ENCODE results near the gene CRHR1.
"Not testable (repeated sequence)": the region's sequence is repeated elsewhere in the genome, so short reads cannot be mapped to it uniquely, and the experiment has no call there.

CRHR1 gene

DNA sequence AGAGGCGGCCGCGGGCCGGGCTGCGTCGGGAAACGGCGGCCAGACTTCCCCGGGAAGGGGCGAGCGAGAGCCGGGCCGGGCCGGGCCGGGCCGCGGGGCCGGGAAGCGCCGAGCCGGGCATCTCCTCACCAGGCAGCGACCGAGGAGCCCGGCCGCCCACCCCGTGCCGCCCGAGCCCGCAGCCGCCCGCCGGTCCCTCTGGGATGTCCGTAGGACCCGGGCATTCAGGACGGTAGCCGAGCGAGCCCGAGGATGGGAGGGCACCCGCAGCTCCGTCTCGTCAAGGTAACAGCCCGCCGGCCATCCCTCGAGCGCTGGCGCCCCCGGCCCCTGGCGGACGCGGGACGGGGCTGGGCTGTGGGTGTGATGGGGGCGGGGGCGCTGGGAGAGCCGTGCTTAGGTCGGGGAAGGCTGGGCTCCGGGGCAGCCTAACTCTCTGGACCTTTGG is at the start of gene CRHR1:
Gene CRHR1 (plus strand): TSS at position 28 of the 448 bp plus-strand sequence. CDS start 225 bp downstream, at position 253.
- H3K27me3 ChIP-seq (ENCODE audit: control insufficient read depth in 1 of 2, insufficient read depth in 2 of 2, low read length in 2 of 2), result peaks cover 0 to 38% of the 10 kb centered on the region in 2 donors
- H3K27ac ChIP-seq (ENCODE audit: low read depth, low read length), result no peak within 1 kb of the TSS
- H3K9me3 ChIP-seq (ENCODE audit: low read length), result no peaks in the 10 kb centered on the region
- peak within 1 kb of the TSS; percentile 45 to 57 for H3K4me3 ChIP-seq (ENCODE audit: low read depth in 1 of 2, low read length in 2 of 2)
- no peaks in the 10 kb centered on the region for H3K36me3 ChIP-seq (ENCODE audit: insufficient read depth, low read length)
- H3K9ac ChIP-seq (ENCODE audit: low read length), result no peak within 1 kb of the TSS
- no peaks in the 10 kb centered on the region for H3K4me1 ChIP-seq (ENCODE audit: insufficient read depth, low read length)

DNA sequence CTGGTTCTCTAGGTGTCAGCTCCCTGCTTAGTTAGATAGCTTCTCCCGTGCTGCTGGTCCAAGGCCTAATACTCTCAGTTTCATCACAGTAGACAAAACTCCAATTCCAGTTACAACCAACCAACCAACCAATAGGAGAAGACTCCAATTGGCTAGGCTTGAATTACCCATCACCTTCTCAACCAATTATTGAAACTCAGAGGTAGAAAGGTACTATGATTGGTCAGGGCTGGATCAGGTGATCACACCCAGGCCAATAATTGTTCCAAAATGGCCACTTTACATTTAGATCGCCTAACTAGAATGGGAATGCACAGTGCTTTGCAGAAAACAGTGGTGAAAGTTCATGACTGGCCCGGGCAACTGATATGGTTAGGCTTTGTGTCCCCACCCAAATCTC is 49.5 kb upstream of the CRHR1 start:
- Histone ChIP-seq H3K9me3 (ENCODE audit: low read length) (no peaks in the 10 kb centered on the region), H3K27ac (ENCODE audit: low read depth, low read length) (no peak overlapping the region), H3K36me3 (ENCODE audit: insufficient read depth, low read length) (no peaks in the 10 kb centered on the region), H3K9ac (ENCODE audit: low read length) (no peak overlapping the region), H3K4me3 (ENCODE audit: low read depth in 1 of 2, low read length in 2 of 2) (no peak overlapping the region), H3K27me3 (ENCODE audit: control insufficient read depth in 1 of 2, insufficient read depth in 2 of 2, low read length in 2 of 2) (no peaks in the 10 kb centered on the region), H3K4me1 (ENCODE audit: insufficient read depth, low read length) (no peaks in the 10 kb centered on the region)

DNA sequence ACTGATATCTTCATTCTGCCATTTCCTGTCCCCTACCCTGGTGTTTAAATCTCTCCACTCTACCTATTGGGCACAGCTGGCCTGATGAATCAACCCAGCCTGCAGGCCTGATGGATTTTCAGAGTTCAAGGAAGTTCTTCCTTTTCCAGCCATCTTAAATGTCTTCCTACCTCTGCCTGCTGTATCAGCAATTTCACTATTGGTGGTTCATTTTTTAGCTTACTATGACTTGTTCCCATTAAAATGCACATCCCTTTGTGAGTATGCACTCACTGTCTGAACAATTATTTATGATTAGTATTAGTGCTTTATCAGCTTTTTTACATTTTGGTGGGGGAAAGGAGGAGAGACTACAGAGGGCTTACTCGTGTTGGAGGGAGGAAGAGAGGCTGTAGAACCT is 48.6 kb upstream of the CRHR1 start:
- Histone ChIP-seq H3K4me3 (ENCODE audit: low read depth in 1 of 2, low read length in 2 of 2) (no peak overlapping the region), H3K36me3 (ENCODE audit: insufficient read depth, low read length) (no peaks in the 10 kb centered on the region), H3K27ac (ENCODE audit: low read depth, low read length) (no peak overlapping the region)

DNA sequence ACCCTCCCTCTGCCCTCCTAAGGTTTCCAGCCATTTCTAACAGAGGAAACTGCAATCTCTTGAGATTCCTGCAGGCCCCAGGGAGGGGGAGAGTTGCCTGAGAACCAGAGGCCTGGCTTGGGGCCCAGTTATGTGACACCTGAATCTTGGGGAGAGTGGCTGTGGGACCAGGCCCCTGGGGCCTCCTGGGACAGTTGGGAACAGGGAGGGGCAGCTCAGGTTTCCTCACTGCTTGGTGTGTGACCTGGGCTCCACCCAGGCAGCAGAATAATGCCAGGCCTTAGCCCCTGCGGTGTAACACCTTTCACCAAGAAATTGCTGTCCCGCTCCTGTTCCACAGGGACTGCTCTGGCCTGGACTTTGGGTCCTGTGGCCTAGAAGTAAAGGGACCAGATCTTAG is 44.3 kb upstream of the CRHR1 start:
- H3K9ac ChIP-seq (ENCODE audit: low read length), result no peak overlapping the region
- H3K27ac ChIP-seq (ENCODE audit: low read depth, low read length), result no peak overlapping the region
- no peaks in the 10 kb centered on the region for H3K36me3 ChIP-seq (ENCODE audit: insufficient read depth, low read length)
- H3K4me3 ChIP-seq (ENCODE audit: low read depth in 1 of 2, low read length in 2 of 2), result no peak overlapping the region
- H3K4me1 ChIP-seq (ENCODE audit: insufficient read depth, low read length), result no peaks in the 10 kb centered on the region
- H3K27me3 ChIP-seq (ENCODE audit: control insufficient read depth in 1 of 2, insufficient read depth in 2 of 2, low read length in 2 of 2), result peaks cover 0 to 8% of the 10 kb centered on the region in 2 donors
- H3K9me3 ChIP-seq (ENCODE audit: low read length), result no peaks in the 10 kb centered on the region

More for the DNA sequence above, 48.6 kb upstream of the CRHR1 start:
- H3K27me3 ChIP-seq (ENCODE audit: control insufficient read depth in 1 of 2, insufficient read depth in 2 of 2, low read length in 2 of 2), result no peaks in the 10 kb centered on the region
- no peak overlapping the region for H3K9ac ChIP-seq (ENCODE audit: low read length)
- no peaks in the 10 kb centered on the region for H3K4me1 ChIP-seq (ENCODE audit: insufficient read depth, low read length)
- no peaks in the 10 kb centered on the region for H3K9me3 ChIP-seq (ENCODE audit: low read length)

DNA sequence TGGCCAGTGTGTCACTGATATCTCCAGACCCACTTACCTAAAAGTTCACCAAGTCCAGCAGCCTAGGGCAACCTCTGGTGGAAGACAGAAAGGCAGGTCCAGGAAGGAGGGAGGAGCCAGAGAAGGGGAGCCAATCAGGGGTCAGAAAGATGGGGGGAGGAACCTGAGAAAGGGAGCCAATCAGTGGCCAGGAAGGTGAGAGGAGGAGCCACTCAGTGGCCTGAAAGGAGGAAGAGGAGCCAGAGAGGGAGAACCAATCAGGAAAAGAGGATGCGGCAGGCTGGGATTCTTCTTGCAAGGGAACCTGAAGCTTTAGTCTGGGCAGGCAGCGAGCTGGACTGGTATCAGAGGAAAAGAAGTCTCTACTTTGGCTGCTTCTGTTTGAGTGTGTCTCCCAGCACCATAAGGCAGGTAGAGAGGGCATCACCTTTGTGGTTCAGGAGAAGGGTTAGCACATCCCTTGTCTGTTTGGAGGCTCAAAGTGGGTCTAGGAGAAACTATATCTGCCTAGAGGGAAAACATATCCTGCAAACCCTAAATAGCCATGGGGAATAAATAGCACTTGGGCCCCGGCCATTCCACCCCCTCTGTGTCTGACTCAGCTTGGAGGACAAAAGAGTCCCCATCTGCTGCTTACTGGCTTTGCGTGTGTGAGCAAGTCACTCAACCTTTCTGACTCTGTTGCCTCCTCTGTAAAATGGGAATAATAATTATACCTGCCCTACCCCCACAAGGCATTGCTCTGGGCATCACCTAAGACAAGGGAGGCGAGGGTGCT is 43.4 kb upstream of the CRHR1 start:
- H3K9ac ChIP-seq (ENCODE audit: low read length), result no peak overlapping the region
- peaks cover 0 to 12% of the 10 kb centered on the region in 2 donors for H3K27me3 ChIP-seq (ENCODE audit: control insufficient read depth in 1 of 2, insufficient read depth in 2 of 2, low read length in 2 of 2)
- H3K4me1 ChIP-seq (ENCODE audit: insufficient read depth, low read length), result no peaks in the 10 kb centered on the region
- no peak overlapping the region for H3K4me3 ChIP-seq (ENCODE audit: low read depth in 1 of 2, low read length in 2 of 2)
- no peaks in the 10 kb centered on the region for H3K36me3 ChIP-seq (ENCODE audit: insufficient read depth, low read length)
- no peaks in the 10 kb centered on the region for H3K9me3 ChIP-seq (ENCODE audit: low read length)
- H3K27ac ChIP-seq (ENCODE audit: low read depth, low read length), result no peak overlapping the region

DNA sequence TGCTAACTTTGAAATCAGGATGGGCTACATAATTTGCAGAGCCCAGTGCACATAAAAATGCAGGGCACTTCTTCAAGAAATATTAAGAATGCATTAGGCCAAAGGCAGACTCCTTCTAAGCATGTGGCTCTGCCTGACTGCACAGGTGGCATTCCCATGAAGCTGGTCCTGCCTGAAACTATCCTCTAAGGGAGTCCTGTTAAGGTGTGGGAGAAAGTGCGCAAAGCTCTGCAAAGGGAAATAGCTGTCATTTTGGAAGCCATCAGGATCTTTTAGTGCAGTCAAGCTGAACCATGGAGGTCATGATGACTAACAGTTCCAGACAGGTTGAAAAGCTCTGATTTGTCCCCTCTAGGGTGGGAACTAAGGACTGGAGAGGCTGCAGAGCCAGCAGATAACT is 41.9 kb upstream of the CRHR1 start:
- Histone ChIP-seq H3K27me3 (ENCODE audit: control insufficient read depth in 1 of 2, insufficient read depth in 2 of 2, low read length in 2 of 2) (peaks cover 0 to 18% of the 10 kb centered on the region in 2 donors), H3K9ac (ENCODE audit: low read length) (no peak overlapping the region), H3K9me3 (ENCODE audit: low read length) (no peaks in the 10 kb centered on the region), H3K36me3 (ENCODE audit: insufficient read depth, low read length) (no peaks in the 10 kb centered on the region), H3K4me1 (ENCODE audit: insufficient read depth, low read length) (no peaks in the 10 kb centered on the region), H3K27ac (ENCODE audit: low read depth, low read length) (no peak overlapping the region), H3K4me3 (ENCODE audit: low read depth in 1 of 2, low read length in 2 of 2) (no peak overlapping the region)

DNA sequence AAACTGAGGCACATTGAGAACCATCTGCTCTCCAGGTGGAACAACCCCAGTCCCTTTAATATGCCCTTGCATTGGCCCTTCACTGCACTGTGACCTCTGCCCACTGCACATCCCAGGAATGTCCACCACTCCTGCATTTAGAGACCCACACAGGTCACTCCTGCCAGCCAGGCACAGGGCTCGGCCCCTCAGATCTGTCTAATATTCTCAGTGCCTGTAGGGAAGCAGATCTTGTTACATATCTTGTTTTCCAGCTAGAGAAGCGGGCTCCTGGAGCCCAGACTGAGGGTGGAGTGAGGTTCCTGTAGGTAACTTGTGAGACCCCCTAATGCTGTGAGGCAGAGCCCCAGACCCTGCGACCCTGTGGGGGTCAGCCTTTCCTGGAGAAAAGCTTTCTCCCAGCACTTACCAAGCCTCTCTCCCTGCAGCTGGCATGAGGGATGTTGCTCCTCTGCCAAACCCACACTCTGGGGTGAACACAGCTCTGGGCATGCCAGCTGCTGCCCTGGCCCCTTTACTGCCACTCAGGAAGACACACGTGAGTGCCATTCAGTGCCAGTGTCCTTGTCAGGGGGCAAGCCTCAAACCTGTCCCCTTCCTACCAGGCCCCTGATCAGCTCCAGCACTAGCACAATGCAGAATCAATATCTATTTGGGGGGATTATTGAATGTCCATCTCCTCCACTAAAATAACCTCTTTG is 40.3 kb upstream of the CRHR1 start:
- no peak overlapping the region for H3K4me3 ChIP-seq (ENCODE audit: low read depth in 1 of 2, low read length in 2 of 2)
- no peak overlapping the region for H3K9ac ChIP-seq (ENCODE audit: low read length)
- H3K27ac ChIP-seq (ENCODE audit: low read depth, low read length), result no peak overlapping the region
- peaks cover 0 to 18% of the 10 kb centered on the region in 2 donors for H3K27me3 ChIP-seq (ENCODE audit: control insufficient read depth in 1 of 2, insufficient read depth in 2 of 2, low read length in 2 of 2)
- H3K36me3 ChIP-seq (ENCODE audit: insufficient read depth, low read length), result no peaks in the 10 kb centered on the region
- H3K4me1 ChIP-seq (ENCODE audit: insufficient read depth, low read length), result no peaks in the 10 kb centered on the region
- no peaks in the 10 kb centered on the region for H3K9me3 ChIP-seq (ENCODE audit: low read length)

DNA sequence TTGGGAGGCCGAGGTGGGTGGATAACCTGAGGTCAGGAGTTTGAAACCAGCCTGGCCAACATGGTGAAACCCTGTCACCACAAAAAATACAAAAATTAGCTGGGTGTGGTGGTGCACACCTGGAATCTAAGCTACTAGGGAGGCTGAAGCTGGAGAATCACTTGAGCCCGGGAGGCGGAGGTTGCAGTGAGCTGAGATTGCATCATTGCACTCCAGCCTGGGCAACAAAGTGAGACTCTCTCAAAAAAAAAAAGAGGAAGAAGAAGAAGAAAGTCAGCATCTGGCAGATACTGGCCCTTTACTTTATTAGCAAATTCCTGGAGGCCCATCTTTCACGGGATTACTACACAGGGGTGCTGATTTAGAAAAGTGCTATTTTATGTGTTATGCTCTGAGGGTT is 39.3 kb upstream of the CRHR1 start:
- not testable (repeated sequence) for H3K9me3 ChIP-seq (ENCODE audit: low read length); H3K4me3 ChIP-seq (ENCODE audit: low read depth in 1 of 2, low read length in 2 of 2); H3K36me3 ChIP-seq (ENCODE audit: insufficient read depth, low read length); H3K9ac ChIP-seq (ENCODE audit: low read length); H3K27ac ChIP-seq (ENCODE audit: low read depth, low read length); H3K4me1 ChIP-seq (ENCODE audit: insufficient read depth, low read length)
- H3K27me3 ChIP-seq (ENCODE audit: control insufficient read depth in 1 of 2, insufficient read depth in 2 of 2, low read length in 2 of 2), result peaks cover 0 to 18% of the 10 kb centered on the region in 2 donors

DNA sequence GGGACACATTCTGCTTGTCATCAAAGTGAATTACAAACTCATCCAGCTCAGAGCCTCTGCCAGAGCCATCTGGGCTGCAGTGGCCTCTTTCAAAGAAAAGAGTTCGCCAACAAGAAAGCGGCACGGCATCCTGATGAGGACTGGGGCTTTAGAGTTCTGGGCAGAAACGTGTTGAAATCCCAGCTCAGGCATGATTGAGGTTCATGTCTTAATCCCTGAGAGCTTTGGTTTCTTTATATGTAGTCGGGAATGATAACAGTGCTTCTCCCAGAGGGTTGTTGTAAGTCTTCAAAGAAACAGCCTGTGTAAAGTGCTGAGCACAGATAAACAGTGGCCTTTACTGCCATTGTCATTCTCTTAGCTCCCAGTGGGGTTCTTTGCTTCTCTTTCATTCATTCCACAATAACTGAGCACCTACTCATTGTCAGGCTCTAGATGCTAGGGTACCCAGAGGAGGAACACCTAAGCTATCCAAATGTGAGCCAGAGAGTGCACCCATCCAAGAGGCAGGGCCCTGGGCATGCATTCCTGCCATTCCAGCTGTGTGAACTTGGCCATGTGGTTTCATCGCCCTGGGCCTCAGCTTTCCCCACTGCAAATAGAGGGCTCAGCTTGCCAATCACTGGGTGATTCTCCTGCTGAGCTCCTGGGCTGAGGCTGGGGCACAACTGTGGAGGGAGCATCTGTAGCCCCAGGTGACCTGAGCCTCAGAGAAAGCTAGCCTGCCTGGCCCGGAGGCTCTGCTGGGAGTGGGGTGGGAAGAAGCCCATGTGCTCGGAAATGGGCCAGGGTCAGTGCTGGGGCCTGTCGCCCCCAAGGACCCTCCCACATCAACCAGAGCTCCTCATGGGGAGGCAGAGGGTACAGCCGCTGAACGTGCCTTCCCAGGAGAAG is 38.3 kb upstream of the CRHR1 start:
- Histone ChIP-seq H3K27me3 (ENCODE audit: control insufficient read depth in 1 of 2, insufficient read depth in 2 of 2, low read length in 2 of 2) (peaks cover 0 to 18% of the 10 kb centered on the region in 2 donors), H3K9ac (ENCODE audit: low read length) (no peak overlapping the region), H3K27ac (ENCODE audit: low read depth, low read length) (no peak overlapping the region), H3K4me1 (ENCODE audit: insufficient read depth, low read length) (no peaks in the 10 kb centered on the region), H3K36me3 (ENCODE audit: insufficient read depth, low read length) (no peaks in the 10 kb centered on the region), H3K4me3 (ENCODE audit: low read depth in 1 of 2, low read length in 2 of 2) (no peak overlapping the region), H3K9me3 (ENCODE audit: low read length) (no peaks in the 10 kb centered on the region)

DNA sequence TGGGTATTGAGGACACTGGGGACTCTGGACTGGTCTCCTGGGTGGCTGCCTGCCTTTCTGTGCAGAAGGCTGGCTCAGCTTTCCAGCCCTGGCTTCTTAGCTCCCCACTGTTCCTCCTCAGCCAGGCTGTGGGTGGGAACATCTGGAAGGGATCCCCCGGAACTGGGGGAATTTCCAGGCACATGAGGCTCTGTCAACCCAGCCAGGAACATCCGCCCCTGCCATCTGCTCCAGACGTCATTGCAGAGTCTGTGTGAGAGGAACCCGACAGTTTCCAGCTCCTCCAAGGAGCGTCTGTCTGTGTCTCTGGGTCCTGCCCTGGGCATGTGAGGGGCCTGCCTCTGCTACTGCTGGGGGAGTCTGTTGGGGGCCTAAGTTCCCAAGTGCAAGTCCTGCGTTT is 36.2 kb upstream of the CRHR1 start:
- Histone ChIP-seq H3K4me3 (ENCODE audit: low read depth in 1 of 2, low read length in 2 of 2) (no peak overlapping the region), H3K27me3 (ENCODE audit: control insufficient read depth in 1 of 2, insufficient read depth in 2 of 2, low read length in 2 of 2) (peaks cover 0 to 18% of the 10 kb centered on the region in 2 donors), H3K9me3 (ENCODE audit: low read length) (no peaks in the 10 kb centered on the region), H3K27ac (ENCODE audit: low read depth, low read length) (no peak overlapping the region), H3K36me3 (ENCODE audit: insufficient read depth, low read length) (no peaks in the 10 kb centered on the region), H3K9ac (ENCODE audit: low read length) (no peak overlapping the region), H3K4me1 (ENCODE audit: insufficient read depth, low read length) (no peaks in the 10 kb centered on the region)

DNA sequence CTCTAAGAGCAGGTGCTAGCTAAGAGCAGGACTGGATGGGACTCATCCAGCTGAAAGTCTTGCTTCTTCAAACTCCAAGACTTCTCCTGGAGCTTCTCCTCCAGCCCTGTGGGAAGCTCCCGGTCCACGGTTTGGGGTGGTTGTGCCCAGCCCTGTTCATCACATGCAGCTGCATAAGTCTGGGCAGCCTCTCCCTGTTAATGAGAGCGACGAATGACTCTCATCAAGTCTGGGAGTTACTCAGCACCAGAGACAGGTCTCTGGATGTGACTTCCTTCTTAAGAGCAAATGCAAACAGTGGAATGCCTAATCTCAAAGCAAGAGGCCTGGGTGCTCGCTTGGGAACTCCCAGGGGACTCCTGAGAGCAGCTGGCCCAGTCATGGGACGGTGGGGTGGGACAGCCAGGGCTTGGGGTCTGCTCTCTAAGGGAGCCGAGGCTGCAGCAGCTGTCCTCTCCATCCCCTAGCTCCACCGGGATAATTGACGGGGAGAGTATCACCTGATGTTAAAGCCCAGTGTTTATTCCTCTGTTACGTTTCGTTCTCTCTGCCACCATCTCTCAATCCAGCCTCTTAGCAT is 35.3 kb upstream of the CRHR1 start:
- Histone ChIP-seq H3K4me1 (ENCODE audit: insufficient read depth, low read length) (no peaks in the 10 kb centered on the region), H3K9me3 (ENCODE audit: low read length) (no peaks in the 10 kb centered on the region), H3K36me3 (ENCODE audit: insufficient read depth, low read length) (no peaks in the 10 kb centered on the region), H3K4me3 (ENCODE audit: low read depth in 1 of 2, low read length in 2 of 2) (no peak overlapping the region), H3K27ac (ENCODE audit: low read depth, low read length) (no peak overlapping the region), H3K9ac (ENCODE audit: low read length) (no peak overlapping the region), H3K27me3 (ENCODE audit: control insufficient read depth in 1 of 2, insufficient read depth in 2 of 2, low read length in 2 of 2) (peaks cover 0 to 19% of the 10 kb centered on the region in 2 donors)

All from muscle layer of colon (tissue), 2 donors.